A172 (cell line): ENCODE results near the gene ZFP36. TPM values are rescaled to one million over a fixed set of nuclear protein-coding genes. Genes with fewer than 3 reads are reported as not detected.

Experiments
- DNase-seq: peaks from one replicate; pipeline ENCODE4 v3.0.0-alpha.2; 2015; ENCODE audit warnings: low spot score
- total RNA-seq: library from RNA; depleted of rRNA; stranded (reverse); fragments of >200 nt; shearing (Covaris generic); gene quantifications from 2 replicates; pipeline ENCODE4 v1.2.3, GENCODE V29; 2014

Gene ZFP36
- total RNA-seq, 1 experiment from 2014 or later: 0.50 TPM

DNA sequence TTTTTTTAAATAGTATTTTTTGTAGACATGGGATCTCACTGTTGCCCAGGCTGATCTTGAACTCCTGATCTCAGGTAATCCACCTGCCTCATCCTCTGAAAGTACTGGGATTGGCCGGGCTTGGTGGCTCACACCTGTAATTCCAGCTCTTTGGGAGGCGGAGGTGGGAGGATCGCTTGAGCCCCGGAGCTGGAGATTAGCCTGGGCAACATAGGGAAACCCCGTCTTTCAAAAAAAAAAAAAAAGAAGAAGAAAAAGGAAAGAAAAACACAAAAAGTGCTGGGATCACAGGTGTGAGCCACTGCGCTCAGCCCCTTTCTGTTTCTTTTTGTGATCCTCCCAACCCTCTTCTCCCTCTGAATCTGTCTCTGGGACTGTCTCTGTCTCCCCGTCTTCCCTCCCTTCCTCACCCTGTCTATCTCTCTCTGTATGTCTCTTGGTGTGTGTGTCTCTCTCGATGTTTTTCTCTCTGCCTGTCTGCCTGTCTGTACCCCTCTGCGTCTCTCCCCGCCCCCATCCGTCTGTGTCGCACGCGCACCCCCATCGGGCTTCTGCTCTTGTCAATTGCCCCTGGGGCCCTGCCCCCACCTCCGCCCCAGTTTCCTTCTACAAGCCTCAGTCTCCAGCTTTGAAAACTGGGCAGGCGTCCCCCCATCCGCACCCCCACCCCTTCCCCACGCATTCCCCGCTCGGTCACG lies 540 bp upstream of the ZFP36 start:
- no peak for DNase-seq

GRCh38 chr19:39407410-39407659 lies 688 bp downstream of the ZFP36 start:
- no peak for DNase-seq

- peak; percentile 35 for DNase-seq
These were observed 1.2 kb downstream of the ZFP36 start for GRCh38 chr19:39407660-39408391.

DNA sequence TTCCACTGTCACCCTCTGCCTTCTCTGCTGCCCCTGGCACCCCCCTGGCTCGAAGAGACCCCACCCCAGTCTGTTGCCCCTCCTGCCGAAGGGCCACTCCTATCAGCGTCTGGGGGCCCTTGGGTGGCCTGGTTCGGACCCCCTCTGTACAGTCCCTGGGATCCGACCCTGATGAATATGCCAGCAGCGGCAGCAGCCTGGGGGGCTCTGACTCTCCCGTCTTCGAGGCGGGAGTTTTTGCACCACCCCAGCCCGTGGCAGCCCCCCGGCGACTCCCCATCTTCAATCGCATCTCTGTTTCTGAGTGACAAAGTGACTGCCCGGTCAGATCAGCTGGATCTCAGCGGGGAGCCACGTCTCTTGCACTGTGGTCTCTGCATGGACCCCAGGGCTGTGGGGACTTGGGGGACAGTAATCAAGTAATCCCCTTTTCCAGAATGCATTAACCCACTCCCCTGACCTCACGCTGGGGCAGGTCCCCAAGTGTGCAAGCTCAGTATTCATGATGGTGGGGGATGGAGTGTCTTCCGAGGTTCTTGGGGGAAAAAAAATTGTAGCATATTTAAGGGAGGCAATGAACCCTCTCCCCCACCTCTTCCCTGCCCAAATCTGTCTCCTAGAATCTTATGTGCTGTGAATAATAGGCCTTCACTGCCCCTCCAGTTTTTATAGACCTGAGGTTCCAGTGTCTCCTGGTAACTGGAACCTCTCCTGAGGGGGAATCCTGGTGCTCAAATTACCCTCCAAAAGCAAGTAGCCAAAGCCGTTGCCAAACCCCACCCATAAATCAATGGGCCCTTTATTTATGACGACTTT lies 2.0 kb downstream of the ZFP36 start:
- DNase-seq: no peak

GRCh38 chr19:39409208-39410016 lies 2.8 kb downstream of the ZFP36 start:
- peak; percentile 31 for DNase-seq

DNA sequence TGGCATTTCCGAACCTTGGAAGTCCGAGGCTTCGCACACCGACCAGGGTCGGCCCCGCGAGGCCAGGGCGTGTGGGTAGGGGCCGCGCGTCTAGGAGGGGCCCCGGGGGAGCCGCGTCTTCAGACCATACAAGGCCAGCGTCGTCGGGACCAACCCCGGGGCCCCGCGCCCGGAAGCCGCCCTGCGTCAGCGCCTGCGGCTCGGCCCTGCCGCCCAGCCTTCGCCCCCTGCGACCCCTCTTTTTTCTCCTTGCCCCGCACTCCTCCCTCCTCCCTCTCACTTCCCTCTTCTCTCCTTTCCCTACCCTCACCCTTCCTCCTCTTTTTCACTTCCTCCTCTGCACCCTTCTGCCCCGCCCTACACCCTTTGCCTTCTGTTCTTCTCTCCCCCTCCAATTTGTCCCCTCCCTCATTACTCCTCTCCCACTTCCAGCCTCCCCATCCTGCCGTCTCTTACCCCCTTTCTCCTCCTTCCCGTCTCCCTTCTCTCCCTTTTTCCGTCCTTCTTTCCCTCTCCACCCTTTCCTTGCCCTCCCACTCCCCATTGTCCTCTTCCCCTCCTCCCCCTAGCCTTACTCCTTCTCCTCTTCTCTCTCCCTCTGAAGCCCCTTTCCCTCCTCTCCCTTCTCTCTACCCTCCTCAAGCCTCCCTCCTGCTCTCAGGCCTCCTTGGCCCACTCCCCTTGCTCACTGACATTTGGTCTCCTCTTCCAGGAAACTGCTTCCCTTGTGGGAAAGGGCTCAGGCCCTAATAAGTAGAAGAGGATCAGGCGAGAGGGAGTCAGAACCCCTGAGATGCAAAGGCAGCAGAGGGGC lies 3.6 kb downstream of the ZFP36 start:
- no peak for DNase-seq

DNA sequence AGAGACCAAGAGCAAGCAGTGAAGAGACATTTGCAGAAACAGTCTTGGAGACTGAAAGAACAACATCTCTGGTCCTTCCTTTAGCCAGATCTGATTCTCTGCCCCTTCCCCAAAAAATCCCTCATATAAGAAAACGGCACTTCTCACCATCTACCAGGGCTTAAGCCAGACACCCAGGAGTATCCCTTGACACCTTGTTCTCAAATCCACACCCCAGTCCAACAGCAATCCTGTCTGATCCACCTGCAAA lies 4.1 kb downstream of the ZFP36 start:
- DNase-seq: no peak

GRCh38 chr19:39411081-39411831 lies 4.6 kb downstream of the ZFP36 start:
- no peak for DNase-seq

DNA sequence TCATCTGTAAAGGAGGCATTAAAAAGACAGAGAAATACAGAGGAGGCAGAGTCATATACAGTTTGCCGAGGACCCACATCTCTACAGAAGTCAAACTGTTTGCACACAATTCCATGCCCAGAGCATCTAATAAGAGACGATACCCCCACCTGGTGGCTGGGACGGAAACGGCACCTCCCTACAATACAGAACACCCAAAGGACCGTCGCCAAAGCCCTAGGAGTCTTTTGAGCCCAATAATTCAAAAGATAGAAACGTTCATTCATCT lies 5.1 kb downstream of the ZFP36 start:
- peak; percentile 93 for DNase-seq

DNA sequence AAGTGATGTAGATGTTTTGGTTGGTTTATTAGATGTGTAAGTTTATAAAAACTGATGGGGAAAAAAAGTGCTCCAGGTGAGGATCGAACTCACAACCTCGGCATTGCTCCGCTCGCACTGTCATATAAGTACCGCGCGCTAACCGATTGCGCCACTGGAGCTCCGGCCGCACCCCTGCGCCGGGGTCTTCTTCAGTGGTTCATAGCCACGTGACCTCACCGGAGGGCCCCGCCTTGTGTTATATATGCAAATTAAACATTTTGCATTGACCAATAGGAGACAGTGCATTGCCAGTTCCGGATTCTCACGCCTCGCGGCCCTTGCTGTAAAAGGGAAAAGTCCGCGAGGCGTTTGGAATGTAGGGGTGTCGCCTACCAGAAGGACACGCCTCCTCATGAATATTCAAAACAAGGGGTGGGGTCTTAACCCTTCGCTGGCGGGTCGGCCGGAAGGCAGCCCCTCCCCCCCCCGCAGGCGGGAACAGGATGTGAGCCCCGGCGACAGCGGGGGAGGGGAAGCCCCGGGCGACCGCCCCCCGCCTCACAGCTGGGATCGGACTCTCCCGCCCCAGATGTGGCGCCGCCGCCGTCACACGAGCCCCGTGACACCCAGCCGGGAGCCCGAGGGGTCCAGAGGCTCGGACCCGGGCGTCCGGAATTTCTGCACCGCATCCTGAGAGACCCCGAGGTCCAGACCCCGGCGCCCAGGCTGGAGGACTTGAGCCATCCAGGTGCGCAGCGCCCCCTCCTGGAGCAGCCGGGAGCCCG lies 5.6 kb downstream of the ZFP36 start, which contains the start of gene PLEKHG2:
PLEKHG2 (plus strand) TSS at position 570 of the 767 bp plus-strand sequence. CDS start 1,418 bp downstream, outside the sequence.
- DNase-seq: peak; percentile 99

DNA sequence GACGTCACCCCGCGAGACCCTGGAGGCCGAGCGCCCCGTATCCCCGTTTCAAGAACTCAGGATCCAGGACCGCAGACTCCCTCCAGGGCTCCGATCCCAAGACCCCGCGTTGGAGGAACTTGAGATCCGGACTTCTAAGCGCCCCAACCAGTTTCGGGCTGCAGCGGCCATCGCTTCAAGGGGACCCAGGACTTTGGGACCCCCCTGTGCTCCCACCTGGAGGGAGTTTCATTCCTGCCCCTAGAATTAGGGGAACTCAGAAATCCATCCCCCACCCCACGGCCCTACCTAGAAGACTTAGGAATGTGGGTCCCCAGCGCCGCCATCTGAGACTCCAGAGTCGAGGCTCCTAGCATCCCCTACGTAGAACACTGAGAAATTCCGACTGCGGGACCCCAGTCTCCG lies 6.2 kb downstream of the ZFP36 start:
- DNase-seq: no peak

- peak; percentile 31 for DNase-seq
These were observed 6.7 kb downstream of the ZFP36 start for GRCh38 chr19:39413272-39413910.

- DNase-seq: peak; percentile 35
These were observed 7.4 kb downstream of the ZFP36 start for GRCh38 chr19:39413911-39414608.

GRCh38 chr19:39415111-39416046 lies 8.7 kb downstream of the ZFP36 start:
- DNase-seq: no peak

- no peak for DNase-seq
These were observed 9.8 kb downstream of the ZFP36 start for GRCh38 chr19:39416152-39417120.

- DNase-seq: no peak
These were observed 11.0 kb downstream of the ZFP36 start for GRCh38 chr19:39417463-39418181.
